Hematopoietic multipotent progenitor cell treated with erythropoietin and hydrocortisone succinate and interleukin-3 and kit ligand, for 4 days (in vitro differentiated cells): Measurements from ENCODE around the gene ARRDC4.
"Not testable (repeated sequence)": the region's sequence is repeated elsewhere in the genome, so short reads cannot be mapped to it uniquely, and the experiment has no call there.

Experiments
- DNase-seq: peaks from one replicate; pipeline ENCODE4 v3.0.0-alpha.2; 2015

ARRDC4 gene

GRCh38 chr15:97966924-97967620, 6.6 kb downstream of the ARRDC4 start:
- DNase-seq = peak; percentile 54

DNA sequence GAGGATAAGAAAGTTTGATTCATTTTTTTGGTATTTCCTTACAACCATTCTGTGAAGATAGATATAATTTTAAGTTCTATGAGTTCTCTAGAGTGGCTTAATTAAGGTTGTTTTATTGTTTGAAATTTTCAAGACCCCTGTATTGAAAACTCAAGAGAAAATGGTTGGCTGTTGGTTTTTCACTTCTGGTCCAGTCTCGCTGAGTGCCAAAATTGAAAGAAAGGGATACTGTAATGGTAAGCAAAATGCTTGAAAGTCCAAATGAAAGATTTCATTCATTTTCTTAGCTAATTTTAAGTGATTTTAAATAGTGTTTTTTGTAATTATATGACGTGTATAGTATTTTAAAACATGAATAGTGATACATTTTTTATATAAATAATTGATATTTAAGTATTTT, 7.4 kb downstream of the ARRDC4 start:
- no peak for DNase-seq

DNA sequence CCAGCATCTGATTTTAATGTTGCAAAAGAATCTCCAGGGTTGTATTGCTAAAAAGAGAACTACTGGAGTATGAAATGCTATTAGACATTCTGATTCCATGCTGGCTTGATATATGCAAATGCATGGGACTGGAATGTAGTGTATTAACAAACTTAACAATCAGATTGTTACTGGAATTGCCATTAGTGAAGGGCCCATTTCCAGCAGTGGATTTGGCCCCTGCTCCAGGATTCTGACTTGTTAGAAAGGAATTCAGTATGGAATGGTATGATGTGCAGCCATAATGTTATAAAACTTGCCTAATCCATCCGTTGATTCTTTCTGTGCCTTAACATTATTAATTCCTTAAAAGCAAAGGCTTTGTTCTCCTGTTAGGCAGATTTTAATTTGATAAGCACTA, 7.9 kb downstream of the ARRDC4 start:
- no peak for DNase-seq

GRCh38 chr15:97972366-97972765, 11.9 kb downstream of the ARRDC4 start:
- DNase-seq = no peak

DNA sequence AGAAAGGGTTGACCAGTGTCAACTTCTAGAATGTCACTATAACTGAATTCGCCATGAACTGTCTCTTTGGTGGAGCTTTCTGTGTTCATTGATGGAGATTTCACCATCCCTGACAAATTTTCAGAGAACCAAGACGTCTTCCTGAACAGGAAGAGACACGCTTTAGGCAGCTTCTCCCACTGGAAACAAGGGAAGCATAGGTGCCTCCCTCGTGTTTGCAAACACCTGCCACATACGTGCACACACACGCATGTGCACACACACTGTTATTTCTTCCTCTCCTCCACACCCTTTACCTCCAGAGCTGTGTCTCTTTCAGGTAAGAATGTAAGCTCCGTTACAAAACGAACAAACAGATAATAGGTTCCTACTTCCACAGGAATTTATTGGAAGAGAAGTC, 15.6 kb downstream of the ARRDC4 start:
- no peak for DNase-seq

DNA sequence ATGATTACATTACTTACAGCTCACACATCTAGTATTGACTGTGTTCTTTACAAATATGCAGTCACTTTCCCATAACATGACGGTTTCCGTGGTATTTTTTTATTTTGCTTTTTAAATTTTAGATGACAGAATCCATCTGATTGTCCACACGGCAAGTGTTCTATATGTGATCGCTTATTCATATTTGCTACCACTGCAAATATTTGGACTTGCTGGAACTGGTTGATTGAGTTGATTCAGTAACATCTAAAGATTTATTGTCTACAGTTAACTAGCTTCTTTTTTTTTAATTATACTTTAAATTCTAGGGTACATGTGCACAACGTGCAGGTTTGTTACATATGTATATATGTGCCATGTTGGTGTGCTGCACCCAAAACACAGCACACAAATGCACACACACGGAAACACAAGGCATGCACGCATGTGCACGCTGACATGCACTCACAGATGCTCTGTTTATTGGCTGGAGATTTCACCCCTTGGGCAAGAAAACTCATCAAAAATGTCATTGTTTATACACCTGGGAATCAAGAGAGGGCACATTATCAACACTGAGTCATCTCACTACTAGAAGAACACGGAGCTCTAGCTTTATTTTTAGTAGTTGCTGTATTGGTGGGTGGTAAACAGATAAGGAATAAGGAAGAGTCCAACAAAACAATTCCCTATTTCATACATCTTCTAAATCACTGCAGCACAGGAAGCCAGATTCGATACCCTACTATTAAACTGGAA, 16.4 kb downstream of the ARRDC4 start:
- no peak for DNase-seq

DNA sequence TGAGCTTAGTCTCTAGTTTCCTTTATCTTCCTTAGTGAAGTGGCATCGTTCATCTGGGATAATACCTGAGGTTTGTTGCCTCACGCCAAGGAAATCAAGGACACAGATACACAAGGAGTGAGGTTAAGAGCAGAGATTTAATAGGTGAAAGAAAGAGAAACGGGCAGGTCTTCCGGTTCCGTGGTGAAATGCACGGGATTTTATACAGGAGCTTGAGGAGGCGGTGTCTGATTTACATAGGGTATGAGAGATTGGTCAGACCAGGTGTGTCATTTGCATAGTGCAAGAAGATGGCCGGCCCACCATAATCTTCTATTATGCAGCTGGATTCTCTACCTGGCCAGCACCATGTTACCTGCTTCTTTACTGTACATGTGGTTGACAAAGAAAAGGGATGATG, 17.2 kb downstream of the ARRDC4 start:
- DNase-seq = no peak

DNA sequence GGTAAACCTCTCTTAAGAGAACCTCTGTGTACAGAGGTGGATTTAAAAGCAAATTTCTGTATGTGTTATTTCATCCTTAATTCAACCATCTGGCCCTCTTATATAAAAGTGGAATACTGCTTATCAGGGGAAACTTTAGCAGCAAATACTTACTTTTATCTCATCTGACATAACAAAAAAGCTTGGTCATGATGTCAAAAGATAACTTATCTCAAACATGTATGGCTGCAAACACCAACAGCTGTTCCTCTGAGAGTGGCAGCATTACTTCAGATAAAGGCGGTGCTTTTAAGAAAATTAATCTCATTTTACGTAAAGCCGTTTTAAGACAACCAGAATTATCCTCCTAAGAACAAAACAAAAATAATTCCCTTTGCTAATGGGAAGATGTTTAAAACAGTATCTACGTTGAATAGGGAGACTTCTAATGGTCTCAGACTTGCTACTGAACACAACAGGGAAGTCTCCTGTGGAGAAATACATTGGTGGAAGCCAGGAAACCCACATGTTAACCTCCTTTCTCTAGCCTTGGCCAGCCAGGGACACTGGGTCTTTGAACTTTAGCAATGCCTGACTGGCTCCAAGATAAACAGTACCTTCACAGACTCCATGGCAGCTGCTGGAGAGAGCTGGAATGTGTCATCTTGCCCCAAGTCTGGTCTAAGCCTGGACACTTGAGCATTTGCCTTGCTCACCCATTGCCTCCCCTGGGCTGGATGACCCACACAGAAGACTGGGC, 18.1 kb downstream of the ARRDC4 start:
- DNase-seq = peak; percentile 74

GRCh38 chr15:97979140-97979520, 18.6 kb downstream of the ARRDC4 start:
- DNase-seq = peak; percentile 86

DNA sequence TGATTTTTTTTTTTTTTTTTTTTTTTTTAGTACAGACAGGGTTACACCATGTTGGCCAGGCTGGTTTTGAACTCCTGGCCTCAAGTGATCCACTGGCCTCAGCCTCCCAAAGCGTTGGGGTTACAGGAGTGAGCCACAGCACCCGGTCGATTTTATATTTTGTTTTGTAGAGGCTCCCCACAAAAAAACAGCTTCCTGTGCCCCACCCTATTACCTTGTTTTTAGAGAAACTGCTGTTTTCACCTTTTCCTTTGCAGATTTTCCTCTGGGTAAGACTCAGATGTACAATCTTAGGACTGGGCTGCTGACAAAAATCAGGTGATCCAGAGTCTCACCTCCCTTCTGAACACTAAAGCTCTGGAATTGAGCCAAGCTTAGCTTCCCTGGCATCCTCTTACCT, 20.6 kb downstream of the ARRDC4 start:
- no peak for DNase-seq

DNA sequence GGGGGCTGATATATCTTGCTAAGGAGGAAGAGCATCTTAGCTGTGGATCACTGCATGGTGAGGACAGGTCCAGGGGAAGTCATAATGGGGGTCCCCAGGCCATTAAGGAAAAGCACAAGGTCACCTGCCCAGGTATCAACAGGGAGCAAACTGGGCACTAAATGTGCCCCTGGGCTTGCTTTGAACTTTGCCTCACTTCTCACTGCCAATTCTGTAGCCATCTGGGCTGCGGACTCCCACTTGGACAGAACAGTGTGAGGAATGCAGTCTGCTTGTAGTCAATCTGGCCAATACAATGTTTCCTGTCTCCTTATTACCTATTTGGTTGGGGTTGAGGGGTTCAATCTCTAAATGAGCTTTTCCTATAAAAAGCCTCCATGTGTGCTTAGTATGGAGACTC, 21.3 kb downstream of the ARRDC4 start:
- DNase-seq = no peak

DNA sequence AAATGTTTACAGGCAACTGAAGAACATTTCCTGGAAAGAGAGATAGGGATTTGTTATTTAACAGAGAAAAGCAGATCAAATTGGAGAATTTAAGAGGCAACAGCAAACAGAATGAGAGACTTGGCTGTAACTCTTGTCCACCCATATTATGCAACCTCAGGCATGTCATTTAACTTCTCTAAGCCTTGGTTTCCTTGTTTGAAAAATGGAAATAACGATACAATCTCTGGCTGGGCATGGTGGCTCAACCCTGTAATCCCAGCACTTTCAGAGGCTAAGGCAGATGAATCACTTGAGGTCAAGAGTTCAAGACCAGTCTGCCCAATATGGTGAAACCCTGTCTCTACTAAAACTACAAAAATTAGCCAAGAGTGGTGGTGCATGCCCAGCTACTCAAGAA, 23.7 kb downstream of the ARRDC4 start:
- DNase-seq = peak; percentile 53

- not testable (repeated sequence) for DNase-seq
Measured at GRCh38 chr15:97985979-97986378, 25.5 kb downstream of the ARRDC4 start.

DNA sequence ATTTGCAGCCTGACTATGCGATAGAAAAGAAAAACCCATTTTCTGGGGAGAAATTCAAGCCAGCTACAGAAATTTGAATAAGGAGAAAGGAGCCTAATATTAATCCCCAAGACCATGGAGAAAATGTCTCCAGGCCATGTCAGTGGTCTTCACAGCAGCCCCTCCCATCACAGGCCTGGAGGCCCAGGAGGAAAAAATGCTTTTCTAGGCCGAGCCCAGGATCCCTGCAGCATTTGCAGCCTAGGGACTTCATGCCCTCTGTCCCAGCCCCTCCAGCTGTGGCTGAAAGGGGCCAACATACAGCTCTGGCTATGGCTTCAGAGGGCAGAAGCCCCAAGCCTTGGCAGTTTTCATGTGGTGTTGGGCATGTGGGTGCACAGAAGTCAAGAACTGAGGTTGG, 26.3 kb downstream of the ARRDC4 start:
- DNase-seq = no peak

DNA sequence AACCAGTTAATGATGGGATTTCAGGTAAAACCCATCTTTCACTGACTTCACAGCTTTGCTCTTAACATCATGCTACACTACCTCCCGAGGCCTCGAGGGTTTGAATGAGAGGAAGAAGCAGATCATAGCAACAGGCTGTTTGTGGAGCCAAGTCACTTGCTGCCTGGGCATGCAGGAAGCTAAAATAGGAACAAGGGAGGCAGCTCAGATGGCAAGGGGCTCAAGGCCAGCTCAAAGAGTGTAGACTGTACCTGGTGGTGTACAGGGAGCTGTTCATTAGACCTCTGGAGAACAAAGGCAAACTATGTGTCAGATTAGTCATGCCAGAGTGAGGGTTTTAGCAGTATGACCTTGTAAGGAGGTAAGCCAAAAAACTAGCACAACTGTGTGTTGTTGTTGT, 28.8 kb downstream of the ARRDC4 start:
- DNase-seq = no peak

DNA sequence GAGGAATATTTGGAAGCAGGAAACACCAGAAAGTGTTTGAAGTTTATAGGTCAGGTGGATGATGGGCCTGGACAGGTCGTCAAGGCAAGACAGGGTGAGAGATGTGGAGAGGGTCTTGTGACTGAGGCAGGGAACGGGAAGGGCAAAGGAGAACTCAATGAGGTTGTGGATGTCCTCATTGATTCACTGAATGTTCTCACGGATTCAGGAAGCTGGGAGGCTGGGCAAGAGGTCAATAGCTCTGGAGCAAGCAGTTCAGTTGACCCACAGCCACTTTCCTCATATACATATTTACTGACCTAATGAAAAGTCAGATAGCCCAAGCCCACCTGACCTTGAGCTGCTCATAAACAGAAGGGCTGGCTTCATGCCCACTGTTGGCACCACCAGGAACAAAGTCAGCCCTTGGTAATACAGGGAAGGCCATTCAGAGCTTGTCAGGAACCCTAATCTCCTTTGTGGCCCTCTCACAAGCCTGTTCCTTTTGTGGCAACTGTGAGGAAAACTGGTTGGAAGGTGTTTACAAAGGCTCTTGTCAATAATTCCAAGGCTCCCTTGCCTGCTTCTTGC, 31.6 kb downstream of the ARRDC4 start:
- no peak for DNase-seq

GRCh38 chr15:97992823-97993222, 32.3 kb downstream of the ARRDC4 start:
- peak; percentile 34 for DNase-seq

DNA sequence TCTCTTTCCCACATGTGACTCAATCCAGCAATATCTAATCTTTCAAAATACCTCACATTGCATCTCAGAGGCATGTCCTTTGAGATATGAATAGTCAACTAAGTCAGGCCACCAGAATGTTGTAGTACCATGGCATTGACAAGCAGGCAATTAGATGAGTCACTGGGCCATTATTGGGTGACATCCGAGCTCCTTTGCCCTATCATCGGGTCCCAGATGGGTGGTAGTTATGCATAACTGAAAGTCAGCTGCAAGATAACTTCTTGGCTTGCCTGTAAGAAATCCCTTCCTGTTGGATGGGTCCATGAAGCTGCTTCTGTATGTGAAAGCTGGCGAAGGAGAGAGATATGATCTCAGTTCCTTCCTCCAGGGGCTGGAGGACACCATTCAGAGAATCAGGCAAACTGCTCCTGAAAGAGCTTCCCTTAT, 32.8 kb downstream of the ARRDC4 start:
- DNase-seq = peak; percentile 90

DNA sequence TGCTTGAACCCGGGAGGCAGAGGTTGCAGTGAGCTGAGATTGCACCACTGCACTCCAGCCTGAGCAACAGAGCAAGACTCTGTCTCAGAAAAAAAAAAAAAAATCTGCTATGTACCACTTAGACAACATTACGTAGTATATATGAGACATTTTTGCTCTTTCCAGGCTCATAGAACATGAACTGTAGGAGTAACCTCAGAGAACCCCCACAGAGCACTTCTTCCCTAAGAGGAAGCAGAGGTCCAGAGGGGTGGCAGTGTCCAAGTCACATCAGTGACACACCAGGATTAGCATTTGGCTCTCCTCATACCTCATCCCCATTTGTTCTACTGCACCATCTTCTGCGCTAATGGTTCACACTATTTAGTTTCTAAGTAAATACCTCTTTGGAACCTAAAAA, 33.7 kb downstream of the ARRDC4 start:
- no peak for DNase-seq

DNA sequence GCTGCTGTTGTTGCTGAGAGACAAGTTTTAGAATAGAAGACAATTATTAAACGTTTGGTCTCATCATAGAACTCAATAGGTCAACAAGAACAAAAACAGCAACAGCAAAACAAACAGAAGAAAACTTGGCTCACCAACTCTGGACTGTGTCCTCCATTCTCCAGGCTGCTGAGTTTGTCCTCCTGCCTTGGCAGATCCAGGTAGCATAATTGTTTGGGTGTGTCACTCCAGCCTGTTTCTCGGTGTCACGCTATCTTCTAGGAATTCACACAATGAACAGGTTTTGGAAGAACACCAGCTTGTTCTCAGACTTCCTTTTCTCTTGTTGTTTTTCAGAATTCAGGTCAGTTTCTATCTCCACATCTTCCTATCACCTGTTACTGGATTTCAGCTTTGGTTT, 34.7 kb downstream of the ARRDC4 start:
- no peak for DNase-seq

- DNase-seq = peak; percentile 86
Measured at GRCh38 chr15:97995881-97996603, 35.5 kb downstream of the ARRDC4 start.

GRCh38 chr15:97998307-97999071, 38.0 kb downstream of the ARRDC4 start:
- no peak for DNase-seq
